ENCODE measurements around the gene CA10.

The CA10 gene

GRCh38 chr17:52181782-52182181, 23.3 kb upstream of the CA10 start:
- no peak overlapping the region for H3K4me3 ChIP-seq (replicated peaks; ENCODE audit: low read depth, low read length)
- no peaks in the 10 kb centered on the region for H3K27me3 ChIP-seq (replicated peaks; ENCODE audit: control insufficient read depth, insufficient read depth, low read length)
- no peak for TF ChIP-seq CTCF (IDR thresholded peaks at IDR 0.05; ENCODE audit: insufficient read depth, low read length, poor library complexity, severe bottlenecking)
- no peaks in the 10 kb centered on the region for H3K36me3 ChIP-seq (ENCODE audit: control insufficient read depth, insufficient read depth, low read length)
- DNase-seq (ENCODE audit: extremely low read depth, insufficient read length): no peak

GRCh38 chr17:52178012-52178411, 19.5 kb upstream of the CA10 start:
- no peak for TF ChIP-seq CTCF (IDR thresholded peaks at IDR 0.05; ENCODE audit: insufficient read depth, low read length, poor library complexity, severe bottlenecking)
- no peak overlapping the region for H3K4me3 ChIP-seq (replicated peaks; ENCODE audit: low read depth, low read length)
- no peak for DNase-seq (ENCODE audit: extremely low read depth, insufficient read length)
- no peaks in the 10 kb centered on the region for H3K36me3 ChIP-seq (ENCODE audit: control insufficient read depth, insufficient read depth, low read length)
- H3K27me3 ChIP-seq (replicated peaks; ENCODE audit: control insufficient read depth, insufficient read depth, low read length): no peaks in the 10 kb centered on the region

GRCh38 chr17:52170963-52171572, 12.6 kb upstream of the CA10 start:
- Histone ChIP-seq H3K36me3 (ENCODE audit: control insufficient read depth, insufficient read depth, low read length) (no peaks in the 10 kb centered on the region), H3K4me3 (replicated peaks; ENCODE audit: low read depth, low read length) (no peak overlapping the region), H3K27me3 (replicated peaks; ENCODE audit: control insufficient read depth, insufficient read depth, low read length) (no peaks in the 10 kb centered on the region)
- no peak for DNase-seq (ENCODE audit: extremely low read depth, insufficient read length)
- peak; percentile 49 for TF ChIP-seq CTCF (IDR thresholded peaks at IDR 0.05; ENCODE audit: insufficient read depth, low read length, poor library complexity, severe bottlenecking)

GRCh38 chr17:52160136-52160567, 1.6 kb upstream of the CA10 start:
- no peak for DNase-seq (ENCODE audit: extremely low read depth, insufficient read length)
- H3K27me3 ChIP-seq (replicated peaks; ENCODE audit: control insufficient read depth, insufficient read depth, low read length): no peaks in the 10 kb centered on the region
- H3K36me3 ChIP-seq (ENCODE audit: control insufficient read depth, insufficient read depth, low read length): no peaks in the 10 kb centered on the region
- no peak for TF ChIP-seq CTCF (IDR thresholded peaks at IDR 0.05; ENCODE audit: insufficient read depth, low read length, poor library complexity, severe bottlenecking)
- H3K4me3 ChIP-seq (replicated peaks; ENCODE audit: low read depth, low read length): no peak overlapping the region

GRCh38 chr17:52159246-52160135, 977 bp upstream of the CA10 start:
- Histone ChIP-seq H3K27me3 (replicated peaks; ENCODE audit: control insufficient read depth, insufficient read depth, low read length) (no peaks in the 10 kb centered on the region), H3K4me3 (replicated peaks; ENCODE audit: low read depth, low read length) (no peak overlapping the region), H3K36me3 (ENCODE audit: control insufficient read depth, insufficient read depth, low read length) (no peaks in the 10 kb centered on the region)
- TF ChIP-seq CTCF (IDR thresholded peaks at IDR 0.05; ENCODE audit: insufficient read depth, low read length, poor library complexity, severe bottlenecking): no peak
- DNase-seq (ENCODE audit: extremely low read depth, insufficient read length): no peak
